NT2/D1 (cell line): ENCODE results near the gene NLK.

Source experiments
- SUZ12 ChIP-seq: IDR thresholded peaks from 2 replicates; pipeline ENCODE4 v1.6.1; 2011; ENCODE audit not compliant: insufficient read length, insufficient read depth; ENCODE audit errors: extremely low read depth
- YY1 ChIP-seq: IDR thresholded peaks from 2 replicates; pipeline ENCODE4 v1.6.1; 2011; ENCODE audit not compliant: insufficient read length, insufficient read depth

DNA sequence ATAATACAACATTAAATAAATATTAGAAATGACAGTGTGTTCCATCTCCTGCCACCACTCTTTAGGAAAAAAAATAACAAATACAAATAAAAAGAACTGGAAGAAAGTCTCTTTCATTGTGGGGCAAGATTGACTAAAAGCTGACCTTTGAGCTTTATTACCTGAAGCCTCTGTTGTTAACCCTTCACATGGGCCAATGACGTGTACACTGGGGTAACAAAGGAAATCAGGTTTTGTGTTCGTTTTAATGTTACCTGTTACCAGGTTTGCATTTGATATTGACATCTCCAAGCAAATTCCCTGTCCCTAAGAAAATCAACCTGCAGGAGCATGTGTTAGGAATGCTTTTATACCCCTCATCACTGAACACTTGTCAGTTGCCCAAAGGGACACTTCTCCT, 39.0 kb downstream of the NLK start:
- TF ChIP-seq YY1 (no peak), SUZ12 (no peak)
